ENCODE measurements around the gene SLC7A5. TPM values are rescaled to one million over a fixed set of nuclear protein-coding genes. Genes with fewer than 3 reads are reported as not detected.
"Not testable (repeated sequence)": the region's sequence is repeated elsewhere in the genome, so short reads cannot be mapped to it uniquely, and the experiment has no call there.

Gene SLC7A5
- total RNA-seq, 2 donors from 2014 or later = 1.6 to 3.4 TPM

- WGBS, 2 donors = 75 to 82% methylated on average over 5 to 10 of the region's 10 CpGs
- no peak overlapping the region for H3K4me3 ChIP-seq
- ATAC-seq (no peak), DNase-seq (peak in 1 of 4 donors; percentile 68)
- TF ChIP-seq CTCF (IDR thresholded peaks at IDR 0.05) (no peak), POLR2A (IDR thresholded peaks at IDR 0.05) (no peak)
- no peaks in the 10 kb centered on the region for H3K36me3 ChIP-seq (replicated peaks in 1 of 2; ENCODE audit: insufficient read depth in 1 of 2, low read depth in 2 of 2)
- no peaks in the 10 kb centered on the region for H3K27me3 ChIP-seq
- peak overlapping the region in 1 of 4 donors; percentile 23 for H3K27ac ChIP-seq
- no peaks in the 10 kb centered on the region for H3K9me3 ChIP-seq
- intact Hi-C loops (cut with DNase I) = no loop called here
- H3K4me1 ChIP-seq = no peaks in the 10 kb centered on the region
Measured at GRCh38 chr16:87895641-87896141, 26.4 kb upstream of the SLC7A5 start.

GRCh38 chr16:87894005-87894404 lies 24.7 kb upstream of the SLC7A5 start:
- intact Hi-C loops (cut with DNase I); H3K9me3 ChIP-seq; H3K27ac ChIP-seq; H3K36me3 ChIP-seq (replicated peaks in 1 of 2; ENCODE audit: insufficient read depth in 1 of 2, low read depth in 2 of 2); H3K4me3 ChIP-seq; ATAC-seq; H3K27me3 ChIP-seq; DNase-seq; H3K4me1 ChIP-seq: not testable (repeated sequence)
- WGBS, 2 donors = 70 to 72% methylated on average over 4 of the region's 4 CpGs

DNA sequence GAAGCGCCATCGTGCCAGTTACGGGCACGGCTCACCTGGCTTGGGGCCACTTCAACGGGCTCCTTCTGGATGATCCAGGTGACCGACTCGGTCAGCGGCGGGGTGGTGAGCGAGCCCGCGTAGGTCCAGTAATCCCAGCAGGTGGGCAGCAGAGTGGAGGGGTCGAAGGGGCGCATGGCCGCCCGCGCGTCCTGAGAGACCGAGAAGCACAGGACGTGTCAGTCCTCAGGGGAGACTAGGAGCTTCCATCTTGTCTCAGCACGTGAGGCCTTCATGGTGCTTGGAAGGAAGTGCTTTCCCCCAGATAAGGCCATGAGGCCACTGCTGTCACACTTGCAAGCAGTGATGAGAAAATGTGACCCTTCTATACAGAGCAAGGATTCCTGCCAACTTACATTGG lies 22.5 kb upstream of the SLC7A5 start:
- no peaks in the 10 kb centered on the region for H3K27me3 ChIP-seq
- H3K36me3 ChIP-seq (replicated peaks in 1 of 2; ENCODE audit: insufficient read depth in 1 of 2, low read depth in 2 of 2) = no peaks in the 10 kb centered on the region
- intact Hi-C loops (cut with DNase I) = no loop called here
- DNase-seq (no peak), ATAC-seq (no peak)
- no peaks in the 10 kb centered on the region for H3K4me1 ChIP-seq
- no peak for TF ChIP-seq CTCF (IDR thresholded peaks at IDR 0.05)
- no peak for TF ChIP-seq POLR2A (IDR thresholded peaks at IDR 0.05)
- no peak overlapping the region for H3K4me3 ChIP-seq
- no peak overlapping the region for H3K27ac ChIP-seq
- H3K9me3 ChIP-seq = no peaks in the 10 kb centered on the region
- WGBS, 2 donors = 89 to 95% methylated on average over 10 to 21 of the region's 21 CpGs

DNA sequence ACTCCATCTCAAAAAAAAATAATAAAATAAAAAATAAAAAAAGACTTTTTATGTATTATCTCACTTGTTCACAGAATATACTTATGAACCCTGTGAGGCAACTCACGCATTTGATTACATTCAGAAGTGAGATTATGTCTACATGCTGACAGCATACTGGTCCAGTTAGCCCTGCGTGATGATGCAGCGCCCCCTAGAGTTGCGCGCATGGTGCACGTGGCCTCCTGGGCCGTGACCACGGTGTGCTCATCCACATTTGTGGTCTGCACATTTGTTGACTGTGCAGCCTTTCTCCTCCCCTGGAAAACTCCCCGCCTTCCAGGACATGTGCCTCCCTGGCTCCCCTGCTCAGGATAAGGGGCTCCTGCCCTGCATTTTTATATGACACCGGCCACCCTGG lies 20.5 kb upstream of the SLC7A5 start:
- H3K27me3 ChIP-seq; H3K4me1 ChIP-seq; intact Hi-C loops (cut with DNase I); H3K36me3 ChIP-seq (replicated peaks in 1 of 2; ENCODE audit: insufficient read depth in 1 of 2, low read depth in 2 of 2); H3K27ac ChIP-seq; ATAC-seq; H3K9me3 ChIP-seq; H3K4me3 ChIP-seq: not testable (repeated sequence)
- TF ChIP-seq CTCF (IDR thresholded peaks at IDR 0.05) = peak in 2 of 7 experiments; percentile 19 to 23
- peak in 1 of 4 donors; percentile 33 for DNase-seq
- 71 to 85% methylated on average over 10 of the region's 10 CpGs for WGBS, 2 donors

- intact Hi-C loops (cut with DNase I); ATAC-seq: not testable (repeated sequence)
Measured at GRCh38 chr16:87888346-87888745, 19.0 kb upstream of the SLC7A5 start.

GRCh38 chr16:87887931-87888330 lies 18.6 kb upstream of the SLC7A5 start:
- 69 to 81% methylated on average over 8 of the region's 8 CpGs for WGBS, 2 donors
- H3K27me3 ChIP-seq; H3K4me1 ChIP-seq; H3K9me3 ChIP-seq; ATAC-seq; H3K36me3 ChIP-seq (replicated peaks in 1 of 2; ENCODE audit: insufficient read depth in 1 of 2, low read depth in 2 of 2); H3K27ac ChIP-seq; H3K4me3 ChIP-seq; intact Hi-C loops (cut with DNase I): not testable (repeated sequence)
- DNase-seq = peak in 1 of 4 donors; percentile 56

More at GRCh38 chr16:87888346-87888745, 19.0 kb upstream of the SLC7A5 start:
- H3K4me3 ChIP-seq; H3K4me1 ChIP-seq; H3K36me3 ChIP-seq (replicated peaks in 1 of 2; ENCODE audit: insufficient read depth in 1 of 2, low read depth in 2 of 2); H3K27ac ChIP-seq; H3K27me3 ChIP-seq; DNase-seq; H3K9me3 ChIP-seq: not testable (repeated sequence)
- WGBS, 2 donors = 93 to 94% methylated on average over 7 of the region's 7 CpGs

DNA sequence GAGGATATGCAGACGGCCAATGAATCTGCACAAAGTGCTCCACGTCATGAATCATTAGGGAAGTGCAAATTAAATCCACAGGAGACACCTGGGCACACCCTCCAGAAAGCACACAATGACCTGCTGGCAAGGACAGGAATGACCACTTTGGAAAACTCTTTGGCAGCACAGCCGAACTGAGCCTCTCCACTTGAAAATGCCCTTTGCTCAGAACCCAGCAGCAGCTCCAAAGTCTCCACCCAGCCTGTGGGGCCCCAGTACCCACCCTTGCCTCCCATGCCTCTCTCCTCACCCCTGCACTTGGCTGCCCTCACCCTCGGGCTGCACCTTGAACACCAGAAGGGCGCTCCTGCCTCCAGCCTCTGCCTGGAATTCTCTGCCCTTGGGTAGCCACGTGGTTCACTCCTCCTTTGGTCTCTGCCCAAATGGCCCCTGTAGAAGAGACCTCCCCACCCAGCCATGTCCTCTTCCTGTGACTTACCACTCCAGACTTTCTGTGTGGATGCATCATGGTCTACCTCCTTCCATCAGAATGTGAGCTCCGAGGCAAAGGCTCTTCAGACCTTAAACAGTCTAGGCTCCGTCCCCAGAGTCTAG lies 16.2 kb upstream of the SLC7A5 start:
- intact Hi-C loops (cut with DNase I); H3K9me3 ChIP-seq; H3K27ac ChIP-seq; H3K27me3 ChIP-seq; H3K36me3 ChIP-seq (replicated peaks in 1 of 2; ENCODE audit: insufficient read depth in 1 of 2, low read depth in 2 of 2); H3K4me3 ChIP-seq: not testable (repeated sequence)
- ATAC-seq (peak; percentile 41), DNase-seq (peak in 1 of 4 donors; percentile 39)
- WGBS, 2 donors = 36 to 48% methylated on average over 7 to 8 of the region's 8 CpGs
- peaks cover 27% of the 10 kb centered on the region for H3K4me1 ChIP-seq
